Fibroblast of the aortic adventitia (primary cell): ENCODE results near the gene DCANP1. TPM values are rescaled to one million over a fixed set of nuclear protein-coding genes. Genes with fewer than 3 reads are reported as not detected.

Source experiments
- DNase-seq: peaks from one replicate; pipeline ENCODE4 v3.0.0-alpha.2; 2010; ENCODE audit warnings: low read depth
- H3K4me3 ChIP-seq: 2 replicates; pipeline ENCODE4 v1.5.1; 2011; ENCODE audit warnings: low read depth, mild to moderate bottlenecking, control low read depth, low read length, moderate library complexity
- total RNA-seq: library from RNA; depleted of rRNA; stranded (reverse); fragments of >200 nt; gene quantifications from 2 replicates; pipeline ENCODE4 v1.2.3, GENCODE V29; 2012; ENCODE audit warnings: low replicate concordance
- TF ChIP-seq, protein P1 (sequence below): IDR thresholded peaks from 2 replicates; pipeline ENCODE4 v1.5.1; 2011; ENCODE audit warnings: mild to moderate bottlenecking, low read length, control low read depth, inconsistent platforms; ENCODE audit not compliant: insufficient read depth

Gene DCANP1
- total RNA-seq, 1 donor = not detected

GRCh38 chr5:135486131-135487036 lies 39.2 kb upstream of the DCANP1 start:
- TF ChIP-seq, protein P1, sequence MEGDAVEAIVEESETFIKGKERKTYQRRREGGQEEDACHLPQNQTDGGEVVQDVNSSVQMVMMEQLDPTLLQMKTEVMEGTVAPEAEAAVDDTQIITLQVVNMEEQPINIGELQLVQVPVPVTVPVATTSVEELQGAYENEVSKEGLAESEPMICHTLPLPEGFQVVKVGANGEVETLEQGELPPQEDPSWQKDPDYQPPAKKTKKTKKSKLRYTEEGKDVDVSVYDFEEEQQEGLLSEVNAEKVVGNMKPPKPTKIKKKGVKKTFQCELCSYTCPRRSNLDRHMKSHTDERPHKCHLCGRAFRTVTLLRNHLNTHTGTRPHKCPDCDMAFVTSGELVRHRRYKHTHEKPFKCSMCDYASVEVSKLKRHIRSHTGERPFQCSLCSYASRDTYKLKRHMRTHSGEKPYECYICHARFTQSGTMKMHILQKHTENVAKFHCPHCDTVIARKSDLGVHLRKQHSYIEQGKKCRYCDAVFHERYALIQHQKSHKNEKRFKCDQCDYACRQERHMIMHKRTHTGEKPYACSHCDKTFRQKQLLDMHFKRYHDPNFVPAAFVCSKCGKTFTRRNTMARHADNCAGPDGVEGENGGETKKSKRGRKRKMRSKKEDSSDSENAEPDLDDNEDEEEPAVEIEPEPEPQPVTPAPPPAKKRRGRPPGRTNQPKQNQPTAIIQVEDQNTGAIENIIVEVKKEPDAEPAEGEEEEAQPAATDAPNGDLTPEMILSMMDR = no peak
- DNase-seq = no peak

GRCh38 chr5:135484674-135485086 lies 37.5 kb upstream of the DCANP1 start:
- DNase-seq = no peak
- TF ChIP-seq, protein P1 = no peak
- no peak overlapping the region for H3K4me3 ChIP-seq

More at GRCh38 chr5:135486131-135487036, 39.2 kb upstream of the DCANP1 start:
- no peak overlapping the region for H3K4me3 ChIP-seq

- DNase-seq = no peak
- TF ChIP-seq, protein P1 = no peak
- no peak overlapping the region for H3K4me3 ChIP-seq
Measured at GRCh38 chr5:135483254-135483653, 36.1 kb upstream of the DCANP1 start.

GRCh38 chr5:135482381-135482933 lies 35.3 kb upstream of the DCANP1 start:
- H3K4me3 ChIP-seq = no peak overlapping the region
- no peak for DNase-seq
- TF ChIP-seq, protein P1 = no peak

DNA sequence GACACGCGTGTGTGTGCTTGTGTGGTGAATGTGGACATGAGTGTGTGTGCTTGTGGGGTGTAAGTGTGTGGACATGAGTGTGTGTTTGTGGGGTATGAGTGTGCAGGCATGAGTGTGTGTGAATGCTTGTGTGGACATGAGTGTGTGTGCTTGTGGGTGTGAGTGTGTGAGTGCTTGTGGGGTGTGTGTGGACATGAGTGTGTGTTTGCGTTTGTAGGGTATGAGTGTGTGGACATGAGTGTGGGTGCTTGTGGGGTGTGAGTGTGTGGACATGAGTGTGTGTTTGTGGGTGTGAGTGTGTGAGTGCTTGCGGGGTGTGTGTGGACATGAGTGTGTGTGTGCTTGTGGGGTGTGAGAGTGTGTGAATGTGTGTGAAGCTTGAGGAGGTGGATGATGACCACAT lies 34.8 kb upstream of the DCANP1 start:
- TF ChIP-seq, protein P1 = no peak
- DNase-seq = no peak
- H3K4me3 ChIP-seq = no peak overlapping the region

DNA sequence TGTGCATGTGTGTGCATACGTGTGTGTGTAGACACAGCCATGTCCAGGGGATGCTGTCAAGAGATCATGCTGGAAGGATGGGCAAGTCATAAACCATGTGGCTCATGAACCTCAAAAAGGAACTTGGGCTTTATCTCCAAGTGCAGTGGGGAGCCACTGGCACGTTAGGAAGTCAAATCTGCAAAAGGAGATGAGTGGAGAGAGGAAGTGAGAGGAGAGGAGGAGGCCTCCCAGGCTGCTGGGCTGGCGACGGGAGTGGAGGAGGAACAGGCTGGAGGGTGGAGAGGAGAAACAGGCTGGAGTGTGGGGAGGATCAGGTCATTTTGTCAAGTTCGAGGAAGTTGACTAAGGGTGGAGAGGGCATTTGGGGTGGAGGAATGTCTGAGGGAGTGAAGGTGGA lies 34.2 kb upstream of the DCANP1 start:
- H3K4me3 ChIP-seq = no peak overlapping the region
- TF ChIP-seq, protein P1 = no peak
- no peak for DNase-seq
